ENCODE data around the gene STK24.

STK24 gene

DNA sequence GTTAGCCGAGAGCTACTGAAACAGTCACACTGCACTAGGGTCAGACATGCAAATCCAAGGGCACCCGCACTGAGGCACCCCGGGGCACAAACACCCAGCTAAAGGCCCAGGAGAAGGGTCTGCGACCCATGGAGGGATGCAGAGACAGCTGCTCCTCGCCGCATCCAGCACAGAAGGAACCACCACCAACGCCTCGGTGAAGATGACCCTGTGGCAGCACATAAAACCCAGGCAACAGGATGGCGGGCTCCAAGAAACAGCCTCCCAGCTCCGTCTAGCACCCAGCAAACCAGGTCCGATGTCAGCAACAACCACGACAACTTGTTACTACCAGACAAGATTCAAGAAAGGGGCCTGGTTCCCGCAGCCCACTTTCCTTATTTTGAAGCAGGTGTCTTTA, 82.1 kb downstream of the STK24 start:
- peaks cover 24% of the 10 kb centered on the region for H3K36me3 Mint-ChIP-seq (ENCODE audit: low read depth)
- H3K27me3 Mint-ChIP-seq (ENCODE audit: low read depth): no peaks in the 10 kb centered on the region
- no peaks in the 10 kb centered on the region for H3K9me3 Mint-ChIP-seq
- TF ChIP-seq, protein P1, sequence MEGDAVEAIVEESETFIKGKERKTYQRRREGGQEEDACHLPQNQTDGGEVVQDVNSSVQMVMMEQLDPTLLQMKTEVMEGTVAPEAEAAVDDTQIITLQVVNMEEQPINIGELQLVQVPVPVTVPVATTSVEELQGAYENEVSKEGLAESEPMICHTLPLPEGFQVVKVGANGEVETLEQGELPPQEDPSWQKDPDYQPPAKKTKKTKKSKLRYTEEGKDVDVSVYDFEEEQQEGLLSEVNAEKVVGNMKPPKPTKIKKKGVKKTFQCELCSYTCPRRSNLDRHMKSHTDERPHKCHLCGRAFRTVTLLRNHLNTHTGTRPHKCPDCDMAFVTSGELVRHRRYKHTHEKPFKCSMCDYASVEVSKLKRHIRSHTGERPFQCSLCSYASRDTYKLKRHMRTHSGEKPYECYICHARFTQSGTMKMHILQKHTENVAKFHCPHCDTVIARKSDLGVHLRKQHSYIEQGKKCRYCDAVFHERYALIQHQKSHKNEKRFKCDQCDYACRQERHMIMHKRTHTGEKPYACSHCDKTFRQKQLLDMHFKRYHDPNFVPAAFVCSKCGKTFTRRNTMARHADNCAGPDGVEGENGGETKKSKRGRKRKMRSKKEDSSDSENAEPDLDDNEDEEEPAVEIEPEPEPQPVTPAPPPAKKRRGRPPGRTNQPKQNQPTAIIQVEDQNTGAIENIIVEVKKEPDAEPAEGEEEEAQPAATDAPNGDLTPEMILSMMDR (IDR thresholded peaks at IDR 0.05; ENCODE audit: unreplicated experiment in 3 of 3): no peak
- H3K27ac Mint-ChIP-seq: peak overlapping the region in 2 of 3 experiments; percentile 3 to 49
- no peak overlapping the region for H3K4me3 Mint-ChIP-seq
- H3K4me1 Mint-ChIP-seq: peaks cover 74% of the 10 kb centered on the region

DNA sequence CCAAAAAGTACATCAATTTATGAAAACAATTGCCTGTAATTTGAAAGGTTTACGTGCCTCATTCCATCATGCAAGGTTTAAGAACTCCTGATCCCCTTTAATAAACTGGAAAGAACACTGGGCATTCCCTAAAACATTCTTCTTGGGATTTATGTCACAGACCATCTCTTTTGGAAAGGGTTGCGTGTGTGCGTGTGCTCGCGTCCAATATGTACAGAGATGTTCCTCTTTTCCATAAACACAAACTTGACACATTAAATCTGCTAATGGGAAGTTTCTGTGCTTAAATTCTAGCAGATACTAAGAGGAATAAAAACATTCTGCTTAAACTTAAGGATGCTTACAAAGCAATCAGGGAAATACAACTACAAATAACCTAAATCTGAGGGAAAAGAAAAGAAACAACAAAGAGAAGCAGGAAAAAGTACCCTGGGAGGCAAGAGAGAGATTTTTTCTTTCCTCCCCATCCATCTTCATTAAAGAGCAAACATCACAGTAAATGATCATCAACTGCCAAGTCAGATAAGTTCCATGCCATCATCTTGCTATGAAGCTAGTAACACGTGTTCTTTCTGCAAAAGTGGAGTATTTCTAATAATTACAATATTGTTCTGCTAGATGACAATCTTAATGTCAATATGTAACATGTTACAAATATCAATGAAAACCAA, 83.7 kb downstream of the STK24 start:
- H3K27me3 Mint-ChIP-seq (ENCODE audit: low read depth): no peaks in the 10 kb centered on the region
- H3K4me1 Mint-ChIP-seq: peaks cover 89% of the 10 kb centered on the region
- H3K36me3 Mint-ChIP-seq (ENCODE audit: low read depth): peaks cover 12% of the 10 kb centered on the region
- no peak overlapping the region for H3K4me3 Mint-ChIP-seq
- H3K27ac Mint-ChIP-seq: peak overlapping the region; percentile 17 to 41 (median 26)
- H3K9me3 Mint-ChIP-seq: no peaks in the 10 kb centered on the region
- TF ChIP-seq, protein P1 (IDR thresholded peaks at IDR 0.05; ENCODE audit: unreplicated experiment in 3 of 3): no peak

DNA sequence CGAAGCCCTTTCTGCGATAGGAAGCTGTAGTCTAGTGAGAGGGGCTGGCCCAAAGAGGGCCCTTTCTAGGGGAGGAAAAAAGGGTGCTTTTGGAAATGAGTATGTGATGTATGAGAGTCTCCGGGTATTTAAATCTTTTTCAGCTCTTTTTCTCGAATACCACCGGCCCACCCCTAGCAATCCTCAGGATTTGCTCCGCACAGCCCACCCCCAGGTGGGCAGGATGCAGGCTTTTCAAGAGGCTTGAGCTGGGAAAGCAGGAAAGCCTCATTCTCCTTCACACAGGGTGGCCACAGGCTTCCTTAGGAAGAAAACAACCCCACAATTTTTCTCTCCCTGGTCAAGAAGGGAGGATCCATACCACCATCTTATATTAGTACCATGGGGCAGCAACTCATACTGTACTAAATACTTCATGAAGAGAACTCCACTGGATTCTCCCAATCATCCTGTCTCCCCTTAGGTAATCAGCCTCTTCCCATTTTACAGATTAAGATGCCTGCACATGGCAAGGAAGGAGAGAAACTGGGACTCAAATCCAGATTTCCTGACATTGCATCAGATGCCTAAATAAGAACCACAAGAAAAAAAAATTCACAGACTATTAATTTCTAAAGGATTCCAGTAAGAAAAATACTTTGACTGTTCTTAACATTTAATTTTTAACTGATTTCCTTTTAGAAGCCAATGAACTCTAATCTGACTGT, 84.4 kb downstream of the STK24 start:
- Mint-ChIP-seq H3K4me1 (peaks cover 89% of the 10 kb centered on the region), H3K36me3 (ENCODE audit: low read depth) (peaks cover 5% of the 10 kb centered on the region), H3K9me3 (no peaks in the 10 kb centered on the region), H3K27me3 (ENCODE audit: low read depth) (no peaks in the 10 kb centered on the region), H3K27ac (peak overlapping the region in 2 of 3 experiments; percentile 28 to 88), H3K4me3 (no peak overlapping the region)
- TF ChIP-seq, protein P1 (IDR thresholded peaks at IDR 0.05; ENCODE audit: unreplicated experiment in 3 of 3): no peak

DNA sequence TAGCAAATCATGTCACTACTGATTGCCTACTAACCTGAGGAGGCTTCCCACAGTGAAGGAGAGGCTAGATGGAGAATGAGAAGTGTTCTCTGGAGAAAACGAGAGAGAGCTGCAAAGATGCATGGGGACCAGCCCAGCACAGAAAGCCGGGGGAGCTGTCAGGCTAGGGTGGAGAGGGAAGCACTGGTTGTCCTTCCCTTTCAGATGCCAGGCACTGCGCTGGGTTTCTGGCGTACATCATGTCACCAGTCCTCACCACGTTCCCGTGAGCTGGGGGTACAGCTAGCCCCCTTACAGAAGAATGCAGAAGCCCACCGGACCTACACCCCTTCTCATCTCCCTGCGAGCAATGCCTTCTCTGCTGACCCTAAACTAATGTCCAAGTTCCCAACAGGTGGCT, 86.0 kb downstream of the STK24 start:
- H3K27ac Mint-ChIP-seq: peak overlapping the region; percentile 71 to 88 (median 86)
- no peaks in the 10 kb centered on the region for H3K27me3 Mint-ChIP-seq (ENCODE audit: low read depth)
- peaks cover 81% of the 10 kb centered on the region for H3K4me1 Mint-ChIP-seq
- H3K36me3 Mint-ChIP-seq (ENCODE audit: low read depth): peaks cover 3% of the 10 kb centered on the region
- peak overlapping the region in 1 of 3 experiments; percentile 24 for H3K4me3 Mint-ChIP-seq
- TF ChIP-seq, protein P1 (IDR thresholded peaks at IDR 0.05; ENCODE audit: unreplicated experiment in 3 of 3): no peak
- H3K9me3 Mint-ChIP-seq: no peaks in the 10 kb centered on the region

DNA sequence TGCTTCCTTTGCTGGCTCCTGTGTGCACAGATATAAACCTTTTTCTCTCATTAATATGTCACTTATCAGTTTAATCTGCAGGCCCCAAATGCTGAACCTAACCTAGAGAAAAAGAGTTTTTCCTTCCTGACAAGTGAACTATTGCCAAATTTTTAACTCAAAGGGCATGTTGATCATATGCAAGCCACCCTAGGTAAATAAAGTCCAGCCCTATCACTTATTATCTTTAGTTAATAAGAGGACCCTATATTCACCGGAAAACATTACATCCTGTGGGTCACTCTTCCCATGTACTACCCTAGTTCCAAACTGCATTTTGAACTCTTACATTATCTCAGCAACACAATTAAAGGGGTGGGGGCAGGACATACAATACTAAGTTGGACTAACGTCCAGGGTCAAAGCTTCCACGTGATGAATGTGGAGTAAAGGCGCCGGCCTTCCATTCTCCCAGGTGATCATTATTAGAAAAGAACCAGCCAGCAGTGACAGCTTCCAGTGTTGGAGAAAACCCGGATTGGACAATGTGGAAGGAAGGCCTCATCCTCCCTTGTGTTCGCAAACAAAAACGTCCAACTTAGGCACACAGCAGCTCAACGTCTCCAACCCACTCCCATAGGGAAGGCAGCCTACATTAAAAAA, 86.6 kb downstream of the STK24 start:
- Mint-ChIP-seq H3K9me3 (no peaks in the 10 kb centered on the region), H3K4me3 (no peak overlapping the region), H3K4me1 (peaks cover 82% of the 10 kb centered on the region), H3K36me3 (ENCODE audit: low read depth) (peaks cover 3% of the 10 kb centered on the region), H3K27me3 (ENCODE audit: low read depth) (no peaks in the 10 kb centered on the region), H3K27ac (peak overlapping the region; percentile 26 to 88 (median 86))
- TF ChIP-seq, protein P1 (IDR thresholded peaks at IDR 0.05; ENCODE audit: unreplicated experiment in 3 of 3): no peak
